Hepatocyte (in vitro differentiated cells): Measurements from ENCODE around the gene CEP83. TPM values are rescaled to one million over a fixed set of nuclear protein-coding genes. Genes with fewer than 3 reads are reported as not detected.

Source experiments
- DNase-seq: peaks from one replicate; pipeline ENCODE4 v3.0.0-alpha.2; 2016; ENCODE audit warnings: low spot score
- H2AFZ ChIP-seq: fragments of 200-600 bp; sonication (generic); 2 replicates; pipeline ENCODE4 v1.6.0; 2016; ENCODE audit warnings: antibody characterized with exemption, mild to moderate bottlenecking
- H3K27ac ChIP-seq: fragments of 200-600 bp; sonication (generic); 2 replicates; pipeline ENCODE4 v1.5.1; 2016; ENCODE audit warnings: mild to moderate bottlenecking
- H3K27me3 ChIP-seq: fragments of 200-600 bp; sonication (generic); 2 replicates; pipeline ENCODE4 v1.6.1; 2016
- H3K36me3 ChIP-seq: fragments of 200-600 bp; sonication (generic); replicated peaks from 2 replicates; pipeline ENCODE4 v1.5.1; 2016; ENCODE audit warnings: low read depth; ENCODE audit not compliant: insufficient read depth
- H3K4me1 ChIP-seq: fragments of 200-600 bp; sonication (generic); 2 replicates; pipeline ENCODE4 v1.5.1; 2016; ENCODE audit warnings: mild to moderate bottlenecking, moderate library complexity; ENCODE audit not compliant: insufficient read depth
- H3K4me2 ChIP-seq: fragments of 200-600 bp; sonication (generic); 2 replicates; pipeline ENCODE4 v1.6.0; 2016
- H3K4me3 ChIP-seq: fragments of 200-600 bp; sonication (generic); 2 replicates; pipeline ENCODE4 v1.5.1; 2016; ENCODE audit warnings: mild to moderate bottlenecking
- H3K79me2 ChIP-seq: fragments of 200-600 bp; sonication (generic); 2 replicates; pipeline ENCODE4 v1.6.0; 2017; ENCODE audit warnings: mild to moderate bottlenecking
- H3K9me2 ChIP-seq: fragments of 200-600 bp; sonication (generic); replicated peaks from 2 replicates; pipeline ENCODE4 v1.6.0; 2017; ENCODE audit warnings: mild to moderate bottlenecking; ENCODE audit not compliant: insufficient read depth
- H3K9me3 ChIP-seq: fragments of 200-600 bp; sonication (generic); 2 replicates; pipeline ENCODE4 v1.5.1; 2016; ENCODE audit warnings: low read depth, mild to moderate bottlenecking
- H4K20me1 ChIP-seq: fragments of 200-600 bp; sonication (generic); 2 replicates; pipeline ENCODE4 v1.6.0; 2016; ENCODE audit warnings: mild to moderate bottlenecking; ENCODE audit not compliant: insufficient read depth, poor library complexity, severe bottlenecking
- EZH2 ChIP-seq: fragments of 200-600 bp; sonication (generic); IDR thresholded peaks from 2 replicates; pipeline ENCODE4 v1.6.1; 2016; ENCODE audit warnings: antibody characterized with exemption, mild to moderate bottlenecking, borderline replicate concordance
- EZH2phosphoT487 ChIP-seq: fragments of 200-600 bp; sonication (generic); IDR thresholded peaks from one replicate; pipeline ENCODE4 v1.6.1; 2018; ENCODE audit warnings: antibody characterized with exemption, mild to moderate bottlenecking, low read depth, moderate library complexity; ENCODE audit not compliant: unreplicated experiment, severe bottlenecking
- WGBS: methylation state at CpG from one replicate; pipeline ENCODE4 v1.1.6; 2016; ENCODE audit warnings: low lambda C conversion rate; ENCODE audit errors: missing lambda C conversion rate; 5-methylcytosine and 5-hydroxymethylcytosine counted together
- polyA plus RNA-seq: library from polyadenylated mRNA; unstranded; fragments of >200 nt; fragmentation: Nextera tagmentation; extraction: Ambion mirVana; gene quantifications from 2 replicates; pipeline ENCODE4 v1.2.1, GENCODE V29; 2016
- total RNA-seq: library from RNA; depleted of rRNA; stranded (reverse); fragments of >200 nt; gene quantifications from 2 replicates; pipeline ENCODE4 v1.2.3, GENCODE V29; 2014
- TF ChIP-seq, protein P1 (sequence below): fragments of 200-600 bp; sonication (generic); IDR thresholded peaks from 2 replicates; pipeline ENCODE4 v1.5.1; 2016; ENCODE audit warnings: antibody characterized with exemption, mild to moderate bottlenecking; ENCODE audit not compliant: poor library complexity

CEP83 gene
- total and polyA plus RNA-seq, 2 experiments from 2014 or later: 3.7 to 20.1 TPM

DNA sequence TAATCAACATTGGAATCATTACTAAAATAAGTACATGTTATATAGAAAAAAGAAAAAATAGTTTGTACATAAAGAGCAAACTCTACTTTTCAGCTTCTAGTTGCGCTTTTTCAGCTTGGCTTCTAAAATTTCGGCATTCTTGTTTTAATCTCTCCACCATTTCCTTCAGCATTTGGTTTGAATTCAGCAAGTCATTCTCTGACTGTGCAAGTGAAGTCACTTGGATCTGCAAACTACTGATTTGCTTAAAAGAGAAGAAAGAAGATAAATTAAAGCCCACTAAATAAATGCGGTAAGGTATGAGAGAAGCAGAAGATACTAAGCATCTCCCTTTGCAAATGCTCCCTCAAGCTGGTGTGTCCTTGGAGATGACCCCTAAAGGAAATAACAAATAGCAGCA, 126.3 kb downstream of the CEP83 start:
- H3K9me2 ChIP-seq: no peaks in the 10 kb centered on the region
- H3K27me3 ChIP-seq: no peaks in the 10 kb centered on the region
- H3K27ac ChIP-seq: no peak overlapping the region
- H4K20me1 ChIP-seq: no peaks in the 10 kb centered on the region
- H3K4me3 ChIP-seq: no peak overlapping the region
- TF ChIP-seq EZH2phosphoT487 (no peak), EZH2 (no peak)
- 96% methylated on average over 3 of the region's 3 CpGs for WGBS
- H3K79me2 ChIP-seq: no peaks in the 10 kb centered on the region
- H3K36me3 ChIP-seq: no peaks in the 10 kb centered on the region
- H2AFZ ChIP-seq: no peak overlapping the region
- H3K4me1 ChIP-seq: no peaks in the 10 kb centered on the region
- no peaks in the 10 kb centered on the region for H3K9me3 ChIP-seq
- no peak overlapping the region for H3K4me2 ChIP-seq
- DNase-seq: no peak

DNA sequence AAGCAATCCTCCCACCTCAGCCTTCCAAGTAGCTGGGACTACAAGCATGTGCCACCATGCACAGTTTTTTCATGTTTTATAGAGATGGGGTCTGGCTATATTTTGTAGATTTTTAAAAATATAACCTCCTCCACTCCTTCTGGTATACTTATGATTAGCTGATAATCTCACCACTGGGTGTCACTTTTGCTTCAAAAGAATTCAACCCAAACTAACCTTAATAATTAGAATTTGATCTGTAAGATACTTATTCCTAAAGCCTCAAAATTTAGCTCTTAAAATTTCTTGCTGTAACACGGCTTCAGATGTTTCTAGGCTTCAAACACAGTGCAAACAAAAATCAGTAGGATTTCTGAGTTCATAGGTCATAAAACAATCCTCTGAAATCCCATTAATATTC, 130.3 kb downstream of the CEP83 start:
- Histone ChIP-seq H3K27me3 (no peaks in the 10 kb centered on the region), H3K9me3 (no peaks in the 10 kb centered on the region), H3K79me2 (no peaks in the 10 kb centered on the region), H3K4me2 (no peak overlapping the region), H3K4me1 (no peaks in the 10 kb centered on the region), H3K27ac (no peak overlapping the region), H2AFZ (no peak overlapping the region), H3K9me2 (no peaks in the 10 kb centered on the region), H4K20me1 (no peaks in the 10 kb centered on the region), H3K4me3 (no peak overlapping the region), H3K36me3 (no peaks in the 10 kb centered on the region)
- WGBS: 86% methylated on average over 1 of the region's 1 CpG
- no peak for TF ChIP-seq EZH2
- TF ChIP-seq, protein P1, sequence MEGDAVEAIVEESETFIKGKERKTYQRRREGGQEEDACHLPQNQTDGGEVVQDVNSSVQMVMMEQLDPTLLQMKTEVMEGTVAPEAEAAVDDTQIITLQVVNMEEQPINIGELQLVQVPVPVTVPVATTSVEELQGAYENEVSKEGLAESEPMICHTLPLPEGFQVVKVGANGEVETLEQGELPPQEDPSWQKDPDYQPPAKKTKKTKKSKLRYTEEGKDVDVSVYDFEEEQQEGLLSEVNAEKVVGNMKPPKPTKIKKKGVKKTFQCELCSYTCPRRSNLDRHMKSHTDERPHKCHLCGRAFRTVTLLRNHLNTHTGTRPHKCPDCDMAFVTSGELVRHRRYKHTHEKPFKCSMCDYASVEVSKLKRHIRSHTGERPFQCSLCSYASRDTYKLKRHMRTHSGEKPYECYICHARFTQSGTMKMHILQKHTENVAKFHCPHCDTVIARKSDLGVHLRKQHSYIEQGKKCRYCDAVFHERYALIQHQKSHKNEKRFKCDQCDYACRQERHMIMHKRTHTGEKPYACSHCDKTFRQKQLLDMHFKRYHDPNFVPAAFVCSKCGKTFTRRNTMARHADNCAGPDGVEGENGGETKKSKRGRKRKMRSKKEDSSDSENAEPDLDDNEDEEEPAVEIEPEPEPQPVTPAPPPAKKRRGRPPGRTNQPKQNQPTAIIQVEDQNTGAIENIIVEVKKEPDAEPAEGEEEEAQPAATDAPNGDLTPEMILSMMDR: peak; percentile 12
- TF ChIP-seq EZH2phosphoT487: no peak
- no peak for DNase-seq

DNA sequence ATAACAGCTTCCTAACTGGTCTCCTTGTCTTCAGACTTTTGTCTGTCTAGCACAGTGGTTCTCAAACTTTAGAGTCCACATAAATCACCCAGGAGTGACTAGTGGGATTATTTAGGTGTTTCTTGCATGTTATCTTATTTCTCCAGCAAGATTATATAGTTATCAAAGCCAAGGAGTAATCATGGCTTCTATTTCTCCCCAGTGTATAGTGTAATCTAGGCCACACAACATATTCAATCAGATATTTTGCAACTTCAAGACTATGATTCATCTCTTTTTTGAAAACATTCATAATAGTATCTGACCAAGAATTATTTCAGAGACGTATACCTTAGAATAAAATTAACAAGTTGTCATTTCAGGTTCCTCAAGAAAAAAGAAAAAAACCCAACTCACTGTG, 131.9 kb downstream of the CEP83 start:
- Histone ChIP-seq H2AFZ (no peak overlapping the region), H3K27me3 (no peaks in the 10 kb centered on the region), H3K9me2 (no peaks in the 10 kb centered on the region), H3K36me3 (no peaks in the 10 kb centered on the region), H3K27ac (no peak overlapping the region), H3K9me3 (no peaks in the 10 kb centered on the region), H3K4me3 (no peak overlapping the region), H4K20me1 (no peaks in the 10 kb centered on the region), H3K4me2 (no peak overlapping the region), H3K4me1 (no peaks in the 10 kb centered on the region), H3K79me2 (no peaks in the 10 kb centered on the region)
- no peak for DNase-seq
- TF ChIP-seq, protein P1: no peak
- no peak for TF ChIP-seq EZH2
- no peak for TF ChIP-seq EZH2phosphoT487
- WGBS: 95% methylated on average over 1 of the region's 1 CpG

DNA sequence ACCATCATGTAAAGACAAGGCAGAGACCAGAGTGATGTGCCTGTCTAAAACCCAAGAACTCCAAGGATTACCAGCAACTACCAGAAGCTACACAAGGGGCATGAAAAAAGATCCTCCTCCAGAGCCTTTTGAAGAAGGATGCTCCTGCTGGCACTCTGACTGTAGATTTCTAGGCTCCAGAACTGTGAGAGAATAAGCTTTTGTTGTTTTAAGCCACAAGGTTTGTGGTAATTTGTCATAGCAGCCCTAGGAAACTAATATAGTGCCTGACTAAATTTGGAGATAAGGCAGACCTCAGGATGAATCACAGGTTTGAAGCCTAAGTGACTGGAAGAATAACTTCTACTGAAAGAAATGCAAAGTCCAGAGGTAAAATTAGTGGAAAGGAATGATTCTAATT, 132.9 kb downstream of the CEP83 start:
- H3K4me3 ChIP-seq: no peak overlapping the region
- DNase-seq: no peak
- H3K79me2 ChIP-seq: no peaks in the 10 kb centered on the region
- no peaks in the 10 kb centered on the region for H3K9me2 ChIP-seq
- no peaks in the 10 kb centered on the region for H4K20me1 ChIP-seq
- no peaks in the 10 kb centered on the region for H3K4me1 ChIP-seq
- no peaks in the 10 kb centered on the region for H3K27me3 ChIP-seq
- no peak overlapping the region for H3K27ac ChIP-seq
- no peaks in the 10 kb centered on the region for H3K9me3 ChIP-seq
- H3K4me2 ChIP-seq: no peak overlapping the region
- no peaks in the 10 kb centered on the region for H3K36me3 ChIP-seq
- no peak for TF ChIP-seq EZH2
- TF ChIP-seq, protein P1: no peak
- no peak for TF ChIP-seq EZH2phosphoT487
- no peak overlapping the region for H2AFZ ChIP-seq
